Stimulated activated CD4-positive, alpha-beta T cell treated with anti-CD3 and anti-CD28 coated beads, Interleukin-15, amount 100 ng/mL, for 24 hours (primary cell): ENCODE measurements around the gene ARFGEF2.
A peak's percentile ranks its signal among the peaks of the same experiment; 100 is the strongest.
"Not testable (repeated sequence)": the region's sequence is repeated elsewhere in the genome, so short reads cannot be mapped to it uniquely, and the experiment has no call there.

Source experiments
- DNase-seq: peaks from one replicate; pipeline ENCODE4 v3.0.0-alpha.2; 2020

Gene ARFGEF2

GRCh38 chr20:49009899-49010631 is 88.6 kb downstream of the ARFGEF2 start:
- no peak for DNase-seq

- no peak for DNase-seq
Measured at GRCh38 chr20:49024220-49024619, 102.7 kb downstream of the ARFGEF2 start.

GRCh38 chr20:49028177-49028576 is 106.7 kb downstream of the ARFGEF2 start:
- not testable (repeated sequence) for DNase-seq

GRCh38 chr20:49028684-49029083 is 107.2 kb downstream of the ARFGEF2 start:
- no peak for DNase-seq

GRCh38 chr20:49029203-49029602 is 107.7 kb downstream of the ARFGEF2 start:
- no peak for DNase-seq

- DNase-seq = no peak
Measured at GRCh38 chr20:49030954-49031619, 109.6 kb downstream of the ARFGEF2 start.

GRCh38 chr20:49032455-49032854 is 110.9 kb downstream of the ARFGEF2 start:
- DNase-seq = no peak

- DNase-seq = no peak
Measured at GRCh38 chr20:49034070-49034732, 112.7 kb downstream of the ARFGEF2 start.

- peak; percentile 45 for DNase-seq
Measured at GRCh38 chr20:49037962-49038387, 116.5 kb downstream of the ARFGEF2 start.

- no peak for DNase-seq
Measured at GRCh38 chr20:49039854-49040253, 118.3 kb downstream of the ARFGEF2 start.

GRCh38 chr20:49043000-49043399 is 121.5 kb downstream of the ARFGEF2 start:
- no peak for DNase-seq

- DNase-seq = peak; percentile 43
Measured at GRCh38 chr20:49045440-49046086, 124.1 kb downstream of the ARFGEF2 start.

GRCh38 chr20:49046087-49046900 is 124.8 kb downstream of the ARFGEF2 start, which contains the start of gene CSE1L:
Gene CSE1L, plus strand, starts transcription at chr20:49046312. Its CDS starts 12,152 bp downstream, at chr20:49058464.
- DNase-seq = peak; percentile 94

- no peak for DNase-seq
Measured at GRCh38 chr20:49052334-49052733, 130.8 kb downstream of the ARFGEF2 start.

GRCh38 chr20:49054056-49054643 is 132.6 kb downstream of the ARFGEF2 start:
- no peak for DNase-seq

- no peak for DNase-seq
Measured at GRCh38 chr20:49063279-49063678, 141.8 kb downstream of the ARFGEF2 start.

GRCh38 chr20:49074521-49074920 is 153.0 kb downstream of the ARFGEF2 start:
- DNase-seq = no peak

GRCh38 chr20:49078310-49078709 is 156.8 kb downstream of the ARFGEF2 start:
- no peak for DNase-seq

- DNase-seq = not testable (repeated sequence)
Measured at GRCh38 chr20:49082295-49082694, 160.8 kb downstream of the ARFGEF2 start.
